ENCODE results near the gene MCL1.

The MCL1 gene

DNA sequence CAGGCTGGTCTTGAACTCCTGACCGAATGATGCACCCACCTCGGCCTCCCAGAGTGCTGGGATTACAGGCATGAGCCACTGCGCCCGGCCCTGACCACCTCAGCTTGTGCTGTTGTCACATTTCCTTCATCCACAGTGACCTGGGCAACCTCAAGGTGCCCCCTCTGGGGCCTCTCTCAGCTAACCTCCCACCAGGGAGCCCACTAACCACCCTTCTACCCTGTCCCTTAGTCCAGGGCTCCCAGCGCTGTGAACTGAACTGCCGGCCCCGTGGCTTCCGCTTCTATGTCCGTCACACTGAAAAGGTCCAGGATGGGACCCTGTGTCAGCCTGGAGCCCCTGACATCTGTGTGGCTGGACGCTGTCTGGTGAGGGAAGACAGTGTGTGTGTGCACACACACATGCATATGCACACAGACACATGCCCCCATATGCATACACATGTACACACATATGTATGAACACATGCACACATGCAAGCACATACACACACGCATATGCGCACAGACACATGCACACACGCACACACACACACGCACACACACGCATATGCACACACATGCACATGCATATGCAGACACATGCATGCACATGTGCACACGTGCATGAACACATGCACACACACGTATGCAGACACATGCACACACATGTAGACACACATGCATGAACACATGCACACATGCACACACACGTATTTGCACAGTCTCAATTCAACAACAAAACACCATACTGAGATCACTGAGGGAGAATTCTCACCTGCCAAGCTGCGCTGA lies 24.0 kb downstream of the MCL1 start:
- no peak for DNase-seq

DNA sequence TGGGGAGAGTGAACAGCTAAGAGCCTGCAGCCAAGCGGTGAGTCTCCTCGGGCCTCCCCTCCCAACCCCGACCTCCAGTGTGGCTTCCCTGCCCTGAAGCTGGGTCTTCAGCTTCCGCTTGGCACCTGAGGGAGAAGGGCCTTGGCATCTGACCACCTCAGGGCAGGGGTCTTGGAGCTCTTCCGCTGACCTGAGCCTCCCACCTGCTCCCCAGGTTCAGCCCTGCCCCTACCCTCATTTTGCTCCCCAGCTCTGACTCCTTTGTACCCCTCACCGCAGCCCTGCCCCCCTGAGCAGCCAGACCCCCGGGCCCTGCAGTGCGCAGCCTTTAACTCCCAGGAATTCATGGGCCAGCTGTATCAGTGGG lies 25.3 kb downstream of the MCL1 start:
- no peak for DNase-seq

DNA sequence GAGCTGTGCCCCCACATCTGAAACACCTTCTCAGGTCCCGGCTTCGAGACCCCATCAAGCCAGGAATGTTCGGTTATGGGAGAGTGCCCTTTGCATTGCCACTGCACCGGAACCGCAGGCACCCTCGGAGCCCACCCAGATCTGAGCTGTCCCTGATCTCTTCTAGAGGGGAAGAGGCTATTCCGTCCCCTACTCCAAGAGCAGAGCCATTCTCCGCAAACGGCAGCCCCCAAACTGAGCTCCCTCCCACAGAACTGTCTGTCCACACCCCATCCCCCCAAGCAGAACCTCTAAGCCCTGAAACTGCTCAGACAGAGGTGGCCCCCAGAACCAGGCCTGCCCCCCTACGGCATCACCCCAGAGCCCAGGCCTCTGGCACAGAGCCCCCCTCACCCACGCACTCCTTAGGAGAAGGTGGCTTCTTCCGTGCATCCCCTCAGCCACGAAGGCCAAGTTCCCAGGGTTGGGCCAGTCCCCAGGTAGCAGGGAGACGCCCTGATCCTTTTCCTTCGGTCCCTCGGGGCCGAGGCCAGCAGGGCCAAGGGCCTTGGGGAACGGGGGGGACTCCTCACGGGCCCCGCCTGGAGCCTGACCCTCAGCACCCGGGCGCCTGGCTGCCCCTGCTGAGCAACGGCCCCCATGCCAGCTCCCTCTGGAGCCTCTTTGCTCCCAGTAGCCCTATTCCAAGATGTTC lies 25.9 kb downstream of the MCL1 start:
- DNase-seq = no peak

DNA sequence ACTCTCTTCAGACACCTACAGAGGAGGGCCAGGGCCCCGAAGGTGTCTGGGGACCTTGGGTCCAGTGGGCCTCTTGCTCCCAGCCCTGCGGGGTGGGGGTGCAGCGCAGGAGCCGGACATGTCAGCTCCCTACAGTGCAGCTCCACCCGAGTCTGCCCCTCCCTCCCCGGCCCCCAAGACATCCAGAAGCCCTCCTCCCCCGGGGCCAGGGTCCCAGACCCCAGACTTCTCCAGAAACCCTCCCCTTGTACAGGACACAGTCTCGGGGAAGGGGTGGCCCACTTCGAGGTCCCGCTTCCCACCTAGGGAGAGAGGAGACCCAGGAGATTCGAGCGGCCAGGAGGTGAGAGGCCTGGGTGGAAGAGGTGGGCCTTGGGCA lies 26.5 kb downstream of the MCL1 start:
- DNase-seq = no peak

DNA sequence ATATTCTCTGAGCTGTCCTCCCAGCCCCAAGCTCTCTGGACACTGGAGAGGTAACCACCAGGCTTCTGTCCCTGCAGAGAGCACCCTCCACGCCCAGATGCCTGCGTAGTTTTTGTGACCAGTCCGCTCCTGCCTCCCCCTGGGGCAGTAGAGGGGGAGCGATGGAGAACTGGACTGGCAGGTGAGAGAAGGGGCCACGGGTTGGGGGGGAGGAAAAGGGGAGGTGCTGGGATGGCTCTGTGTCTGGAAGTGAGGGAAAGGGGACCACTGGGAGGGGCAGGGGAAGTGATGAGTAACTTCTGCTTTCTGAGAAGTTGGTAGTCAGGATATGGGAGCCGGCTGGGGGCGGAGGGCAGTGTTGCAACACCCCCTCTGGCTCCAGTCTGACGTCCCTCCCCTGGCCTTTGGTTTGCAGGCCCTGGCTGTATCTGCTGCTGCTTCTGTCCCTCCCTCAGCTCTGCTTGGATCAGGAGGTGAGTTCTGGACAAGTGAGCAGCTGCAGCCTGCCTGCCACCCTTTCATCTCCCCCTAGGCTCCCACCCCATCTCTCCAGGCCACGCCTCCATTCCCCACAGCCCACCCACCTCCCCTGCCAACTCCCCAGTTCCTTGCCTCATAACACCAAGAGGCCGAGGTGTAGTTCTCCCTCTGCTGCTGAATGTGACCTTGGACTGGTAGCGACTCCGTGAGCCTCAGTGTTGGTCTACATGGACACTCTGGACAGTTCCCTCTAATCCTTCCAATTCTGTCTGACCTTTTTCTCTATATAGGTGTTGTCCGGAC lies 27.1 kb downstream of the MCL1 start:
- peak; percentile 35 for DNase-seq

DNA sequence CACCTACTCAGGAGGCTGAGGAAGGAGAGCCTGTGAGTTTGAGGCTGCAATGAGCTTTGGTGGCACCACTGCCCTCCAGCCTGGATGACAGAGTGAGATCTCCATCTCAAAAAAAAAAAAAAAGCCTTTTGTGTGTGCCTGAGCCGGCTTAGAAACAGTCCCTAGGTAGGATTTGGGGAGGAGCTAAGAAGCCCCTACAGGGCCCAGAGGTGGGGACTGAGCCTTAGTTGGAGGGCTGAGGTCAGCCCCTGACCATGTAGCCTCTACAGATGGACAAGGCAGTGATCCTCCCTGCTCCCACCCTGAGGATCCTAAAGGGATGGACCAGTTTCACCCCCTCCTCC lies 27.7 kb downstream of the MCL1 start:
- DNase-seq = no peak

DNA sequence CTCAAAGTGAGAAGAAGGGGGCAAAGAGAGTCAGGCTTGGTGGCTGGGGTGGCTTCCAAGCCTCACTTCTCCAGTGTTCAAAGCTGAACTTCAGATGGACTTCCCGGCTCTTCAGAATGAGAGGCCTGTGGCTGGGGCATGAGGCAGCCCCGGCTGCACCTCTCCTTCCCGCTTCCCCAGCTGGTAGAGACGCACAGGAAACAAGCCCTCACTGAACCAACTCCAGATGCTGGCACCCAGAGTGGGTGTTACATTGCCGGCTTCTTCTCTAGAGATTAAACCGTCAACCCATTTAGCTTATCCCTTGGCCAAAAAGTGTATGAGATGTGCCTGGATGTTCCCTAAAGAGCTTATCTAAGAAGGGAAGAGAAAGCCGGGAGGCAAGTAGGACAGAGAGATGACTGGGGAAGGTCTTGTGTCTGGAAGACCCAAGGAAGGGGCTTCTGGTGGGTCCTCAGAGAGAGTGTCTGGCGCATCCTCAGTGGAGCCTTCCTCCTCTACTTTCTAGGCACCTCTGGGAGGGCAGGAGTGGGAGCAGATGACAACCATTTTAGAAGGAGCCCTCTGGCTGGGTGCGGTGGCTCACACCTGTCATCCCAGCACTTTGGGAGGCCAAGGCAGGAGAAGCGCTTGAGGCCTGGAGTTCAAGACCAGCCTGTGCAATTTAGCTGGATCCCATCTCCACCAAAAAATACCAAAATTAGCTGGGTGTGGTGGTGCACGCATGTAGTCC lies 28.2 kb downstream of the MCL1 start:
- DNase-seq = peak; percentile 2

DNA sequence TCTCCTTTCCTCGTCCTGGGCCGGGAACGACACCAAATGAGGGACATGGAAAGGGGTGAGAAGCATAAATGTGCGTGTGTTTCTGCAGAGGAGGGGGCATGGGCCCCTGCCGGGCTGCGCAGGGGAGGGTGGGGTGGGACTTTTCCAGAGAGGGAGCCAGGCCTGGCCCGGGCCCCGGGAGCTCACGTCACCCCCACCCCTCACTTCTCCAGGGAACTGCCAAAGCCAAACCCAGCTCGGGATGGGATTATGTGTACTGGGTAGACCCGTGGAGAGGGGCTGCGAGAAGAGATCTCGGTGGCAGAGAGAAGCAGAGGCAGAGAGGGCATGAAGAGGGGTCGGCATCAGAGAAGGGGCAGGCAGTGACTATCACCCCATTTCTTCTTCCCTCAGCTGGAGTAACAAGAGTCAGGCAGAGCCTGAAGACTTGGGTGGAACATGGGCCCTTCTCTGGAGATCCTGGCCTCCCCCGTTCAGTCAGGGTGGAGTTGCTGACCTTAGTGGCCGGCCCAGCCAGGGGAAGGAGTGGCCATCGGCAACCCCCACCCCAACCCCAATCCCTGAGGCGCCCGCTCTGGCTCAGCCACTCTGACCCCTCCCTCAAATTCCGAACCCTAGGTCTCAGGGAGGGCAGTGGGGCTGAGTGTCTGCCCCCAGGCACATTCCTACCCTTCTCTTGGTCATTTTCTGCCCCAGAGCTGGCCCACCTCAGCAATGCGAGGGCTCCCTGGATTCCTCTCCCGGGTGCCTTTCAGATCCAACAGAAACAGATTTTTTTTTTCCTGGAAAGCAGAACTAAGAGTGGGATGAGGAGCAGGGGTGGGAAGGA lies 29.0 kb downstream of the MCL1 start:
- no peak for DNase-seq

DNA sequence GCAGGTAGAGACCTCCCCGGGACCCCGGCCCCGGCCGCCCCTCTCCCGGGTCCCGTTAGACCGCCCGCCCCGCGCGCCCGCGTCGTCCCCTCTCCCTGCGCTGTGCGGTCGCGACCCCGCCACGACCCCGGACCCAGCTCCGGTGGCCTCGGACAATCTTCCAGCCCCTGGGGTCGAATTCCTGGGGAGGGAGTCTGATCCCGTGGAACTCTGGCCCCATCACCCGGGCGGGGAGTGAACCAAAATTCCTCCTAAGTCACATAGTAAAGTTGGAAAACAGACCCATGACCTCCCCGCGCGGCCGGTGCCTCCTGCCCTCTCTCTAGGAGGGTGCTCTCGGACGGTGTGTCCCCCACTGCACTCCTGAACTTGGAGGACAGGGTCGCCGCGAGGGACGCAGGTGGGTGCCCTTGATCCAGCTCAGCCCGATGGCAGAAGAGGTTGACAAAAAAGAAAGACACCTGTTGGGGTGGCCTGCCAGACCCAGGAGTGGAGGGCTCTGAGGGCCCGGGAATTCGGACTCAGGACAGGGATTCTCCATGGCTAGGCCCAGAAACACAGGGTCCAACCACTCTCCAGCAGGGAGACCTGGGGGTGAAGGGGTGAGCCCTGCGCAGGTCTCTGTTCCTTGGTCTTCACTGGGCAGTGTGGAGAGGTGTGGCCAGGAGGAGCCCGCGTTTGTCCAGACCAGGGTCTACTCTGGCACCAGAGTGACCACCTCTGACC lies 29.8 kb downstream of the MCL1 start:
- no peak for DNase-seq

DNA sequence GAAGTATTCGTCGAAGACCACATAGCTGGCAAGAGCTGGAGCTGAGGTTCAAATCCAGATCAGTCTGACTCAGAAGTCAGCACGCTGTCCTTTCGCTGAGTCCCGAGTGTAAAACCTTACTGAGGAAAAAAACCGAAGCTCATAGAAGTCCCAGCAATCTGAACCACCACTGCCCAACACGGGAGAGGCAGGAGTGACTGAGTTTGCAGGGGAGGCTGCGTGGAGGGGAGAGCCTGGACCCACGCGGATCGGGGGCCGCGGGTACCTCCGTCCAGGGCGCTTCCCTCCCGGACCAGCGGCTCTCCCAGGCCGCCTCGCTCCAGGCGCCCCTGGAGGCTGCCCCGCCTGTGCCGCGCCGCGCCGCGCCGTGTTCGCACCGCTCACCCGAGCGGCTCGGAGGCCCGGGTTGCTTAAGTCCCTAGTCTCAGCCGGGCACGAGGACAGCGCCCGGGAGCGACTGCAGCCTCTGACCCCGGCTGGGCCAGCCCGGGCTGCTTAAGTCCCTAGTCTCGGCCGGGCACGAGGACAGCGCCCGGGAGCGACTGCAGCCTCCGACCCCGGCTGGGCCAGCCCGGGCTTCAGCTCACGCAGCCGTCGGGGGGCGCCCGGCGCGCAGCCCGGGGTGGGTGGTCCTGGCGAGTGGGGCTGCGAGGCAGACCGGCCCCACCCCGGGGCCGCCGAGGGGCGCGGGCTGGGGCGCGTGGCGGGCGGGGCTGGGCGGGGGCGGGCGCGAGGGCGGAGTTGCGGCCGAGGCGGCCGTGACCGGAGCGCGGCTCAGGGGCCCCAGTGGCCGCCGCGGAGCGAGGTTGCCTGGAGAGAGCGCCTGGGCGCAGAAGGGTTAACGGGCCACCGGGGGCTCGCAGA lies 30.5 kb downstream of the MCL1 start, which contains the start of gene ADAMTSL4:
Gene ADAMTSL4 (plus strand): TSS at position 777 of the 864 bp plus-strand sequence. CDS start 2,881 bp downstream, outside the sequence.
- peak; percentile 78 for DNase-seq

DNA sequence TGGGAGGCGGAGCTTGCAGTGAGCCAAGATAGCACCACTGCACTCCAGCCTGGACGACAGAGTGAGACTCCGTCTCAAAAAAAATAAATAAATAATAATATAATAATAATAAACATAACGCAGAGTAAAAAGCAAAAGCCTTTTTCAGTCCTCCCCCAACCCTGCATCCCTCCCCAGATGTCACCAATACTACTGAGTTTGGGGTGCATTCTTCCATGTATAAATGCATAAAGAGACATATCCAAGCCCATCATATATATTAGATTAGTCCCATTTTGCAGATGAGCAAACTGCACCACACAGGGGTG lies 31.1 kb downstream of the MCL1 start:
- no peak for DNase-seq

DNA sequence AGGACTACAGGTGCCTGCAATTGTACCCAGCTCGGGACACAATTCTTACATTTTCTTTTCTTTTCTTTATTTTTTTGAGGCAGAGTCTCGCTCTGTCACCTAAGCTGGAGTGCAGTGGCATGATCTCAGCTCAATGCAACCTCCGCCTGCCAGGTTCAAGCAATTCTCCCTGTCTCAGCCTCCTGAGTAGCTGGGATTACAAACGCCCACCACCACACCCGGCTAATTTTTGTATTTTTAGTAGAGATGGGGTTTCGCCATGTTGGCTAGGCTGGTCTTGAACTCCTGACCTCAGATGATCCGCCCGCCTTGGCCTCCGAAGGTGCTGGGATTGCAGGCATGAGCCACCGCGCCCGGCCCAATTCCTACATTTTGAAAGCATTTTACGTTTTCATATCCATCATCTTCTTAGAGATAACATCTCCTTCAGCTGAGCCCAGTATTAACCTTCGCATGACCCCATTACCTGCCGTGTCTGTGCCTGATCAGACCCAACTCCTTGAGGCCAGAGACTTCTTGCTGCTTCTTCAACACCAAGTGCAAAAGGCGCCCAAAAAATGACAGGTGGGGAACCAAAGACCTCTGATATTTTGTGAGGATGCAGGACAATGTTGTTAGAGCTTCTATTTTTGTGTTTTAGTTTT lies 33.0 kb downstream of the MCL1 start:
- DNase-seq = no peak

DNA sequence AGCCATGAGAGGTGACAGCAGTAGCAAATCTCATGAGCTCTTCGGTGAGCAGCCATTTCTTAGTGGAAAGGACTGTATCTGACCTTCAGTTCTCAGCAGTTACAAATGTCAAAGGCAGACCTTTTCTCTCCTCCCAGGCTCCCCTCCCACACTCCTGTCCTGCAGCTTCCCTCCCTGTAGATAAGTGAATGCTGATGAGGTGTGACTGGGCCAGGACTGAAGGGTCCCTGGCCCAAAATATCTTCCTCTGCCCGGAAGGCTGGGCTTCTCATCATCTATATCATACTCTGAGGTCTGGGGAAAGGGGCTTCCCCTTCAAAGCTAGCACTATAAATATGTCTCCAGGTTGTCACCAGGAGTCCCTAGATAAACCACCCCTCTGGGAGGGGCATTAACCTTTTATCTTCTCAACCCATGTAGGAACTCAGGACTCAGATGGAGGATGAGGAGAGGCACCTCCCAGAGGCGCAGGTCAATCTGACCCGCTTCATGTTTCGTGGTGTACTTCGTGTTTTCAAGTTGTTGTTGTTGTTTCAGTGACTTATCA lies 33.9 kb downstream of the MCL1 start:
- DNase-seq = no peak

DNA sequence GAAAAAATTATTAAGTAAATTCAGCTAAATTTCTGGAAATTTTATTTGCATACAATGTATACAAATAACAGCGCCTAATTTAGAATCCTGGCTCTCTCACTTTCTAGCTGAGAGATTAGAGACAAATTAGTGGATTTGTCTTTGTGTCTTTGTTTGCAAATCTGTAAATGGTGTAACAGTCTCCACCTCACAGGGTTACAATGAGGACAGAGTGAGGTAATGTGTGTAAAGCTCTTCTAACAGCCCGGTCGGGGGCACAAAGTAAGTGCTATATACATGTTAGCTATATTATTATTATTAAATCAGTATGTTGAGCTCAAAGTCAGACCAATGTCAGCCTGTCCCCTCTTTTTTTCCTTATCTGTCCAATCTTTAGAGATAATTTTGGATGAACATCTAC lies 35.2 kb downstream of the MCL1 start:
- DNase-seq = no peak

DNA sequence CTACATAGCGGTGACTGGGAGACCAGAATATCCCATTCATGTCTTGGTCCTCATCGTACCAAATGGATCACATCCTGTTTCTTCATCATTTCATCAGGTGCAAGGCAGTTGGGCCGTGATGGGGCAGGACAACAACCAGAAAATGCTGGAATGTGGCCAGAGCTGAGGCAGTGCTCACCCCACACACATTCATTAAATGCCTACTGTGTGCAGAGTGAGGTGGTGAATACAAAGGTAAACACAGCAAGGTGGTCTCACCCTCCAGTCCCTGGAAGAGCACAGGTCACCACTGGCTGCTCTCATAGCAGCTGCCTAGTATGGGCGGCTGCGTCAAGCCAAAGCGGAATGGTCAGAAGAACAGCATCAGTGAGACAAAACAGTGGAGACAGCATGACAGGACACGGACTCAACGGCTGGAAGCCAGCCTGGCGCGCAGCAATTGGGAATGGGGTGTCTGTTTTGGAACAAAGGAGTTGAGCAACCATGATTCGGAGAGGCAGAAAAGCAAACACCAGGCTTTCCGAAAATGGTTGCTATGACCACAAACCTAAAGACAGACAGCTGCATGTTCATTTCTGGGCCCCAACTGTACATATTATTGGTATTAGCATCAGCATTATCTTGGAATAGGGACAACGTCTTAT lies 35.8 kb downstream of the MCL1 start:
- no peak for DNase-seq

DNA sequence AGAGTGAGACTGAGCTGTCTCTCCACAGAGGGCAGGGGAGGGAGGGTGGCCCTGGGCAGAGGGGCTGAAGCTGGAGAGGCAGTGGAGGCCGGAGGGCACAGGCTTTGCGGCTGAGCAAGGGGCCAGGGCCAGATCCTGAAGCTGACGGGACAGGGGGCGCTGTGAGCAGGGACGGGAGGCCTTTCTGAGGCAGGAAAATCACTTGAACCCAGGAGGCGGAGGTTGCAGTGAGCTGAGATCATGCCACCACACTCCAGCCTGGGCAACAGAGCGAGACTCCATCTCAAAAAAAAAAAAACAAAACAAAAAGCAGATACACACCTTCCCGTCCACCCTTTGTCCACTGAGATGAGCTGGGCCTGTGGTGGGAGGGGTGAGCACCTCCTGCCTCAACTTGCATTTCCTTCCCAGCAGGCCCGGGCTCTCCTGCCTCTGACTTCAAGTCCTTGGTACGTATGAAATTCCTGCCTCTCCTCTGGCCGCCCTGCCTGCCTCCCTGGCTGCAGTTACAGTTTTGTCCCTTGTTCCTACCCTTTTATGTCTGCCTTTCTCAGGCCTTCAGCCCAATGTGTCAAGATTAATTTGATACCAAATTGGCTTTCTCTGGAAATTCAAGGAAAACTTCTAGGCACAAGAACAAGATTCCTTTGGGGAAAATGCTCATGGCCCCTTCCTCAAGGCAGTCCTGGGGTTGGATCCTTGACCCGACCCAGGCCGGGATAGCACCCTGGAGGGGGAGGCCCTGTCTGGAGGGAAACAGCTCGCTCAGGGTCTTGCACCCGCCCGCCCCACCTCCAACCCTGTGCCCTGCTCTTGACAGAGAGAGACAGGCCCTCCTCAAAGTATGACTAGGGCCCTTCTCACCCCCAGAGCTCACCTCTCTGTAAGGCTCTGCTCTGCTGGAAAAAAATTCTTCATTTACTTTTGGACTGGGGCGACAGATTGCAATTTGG lies 41.4 kb downstream of the MCL1 start:
- DNase-seq = no peak

DNA sequence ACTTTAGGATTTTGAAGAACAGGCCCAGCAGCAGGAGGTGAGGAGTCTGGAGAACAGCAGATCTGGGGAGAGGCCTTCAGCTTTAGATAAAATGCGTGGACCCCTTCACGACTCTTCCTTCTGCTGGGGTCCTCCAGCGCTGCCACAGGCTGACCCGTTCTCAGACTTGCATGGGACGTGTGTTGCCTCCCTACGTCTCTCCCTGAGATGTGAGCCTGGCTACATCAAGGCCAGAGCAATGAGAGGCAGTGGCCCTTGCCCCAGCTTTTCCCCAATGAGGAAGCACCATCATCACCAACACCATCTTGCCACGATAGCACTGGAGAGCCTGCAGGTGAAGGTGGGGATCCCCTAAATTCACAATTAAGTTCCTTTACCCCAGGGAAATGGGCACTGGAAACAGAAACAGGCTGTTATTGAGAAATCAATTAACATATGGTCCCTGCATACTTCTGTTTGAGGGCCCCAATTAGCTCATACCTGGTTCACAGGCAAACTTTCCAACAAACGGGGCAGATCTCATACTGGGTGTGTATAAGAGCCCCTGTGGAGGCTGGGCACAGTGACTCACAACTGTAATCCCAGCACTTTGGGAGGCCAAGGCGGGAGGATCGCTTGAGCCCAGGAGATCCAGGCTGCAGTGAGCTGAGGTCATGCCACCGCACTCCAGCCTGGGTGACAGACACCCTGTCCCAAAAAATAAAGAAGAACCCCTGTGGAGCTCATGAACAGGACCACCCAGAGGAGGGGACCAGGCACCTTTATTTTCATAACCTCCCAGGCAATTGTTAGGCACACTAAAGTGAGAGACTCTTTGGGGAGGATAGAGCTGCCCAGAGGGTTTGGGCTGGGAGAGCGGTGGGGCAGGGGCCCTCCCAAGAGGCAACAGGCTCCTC lies 42.3 kb downstream of the MCL1 start:
- DNase-seq = no peak
